IPS DF 4.7 (cell line): ENCODE measurements around the gene EP300.
"Not testable (repeated sequence)": the region's sequence is repeated elsewhere in the genome, so short reads cannot be mapped to it uniquely, and the experiment has no call there.

ENCODE experiments used
- DNase-seq: peaks from one replicate; pipeline ENCODE4 v3.0.0-alpha.2; 2013; ENCODE audit warnings: low spot score; ENCODE audit errors: extremely low read depth

EP300 gene

GRCh38 chr22:41092023-41092817 lies at the start of gene EP300:
TSS of gene EP300 (plus strand) at chr22:41092592. CDS start at chr22:41093005, 413 bp downstream.
- no peak for DNase-seq

- no peak for DNase-seq
These were observed 48.7 kb upstream of the EP300 start for GRCh38 chr22:41043722-41044121.

- not testable (repeated sequence) for DNase-seq
These were observed 46.8 kb upstream of the EP300 start for GRCh38 chr22:41045575-41045974.

- DNase-seq, result no peak
These were observed 44.6 kb upstream of the EP300 start for GRCh38 chr22:41047801-41048211.

- not testable (repeated sequence) for DNase-seq
These were observed 44.0 kb upstream of the EP300 start for GRCh38 chr22:41048345-41048744.

- no peak for DNase-seq
These were observed 43.3 kb upstream of the EP300 start for GRCh38 chr22:41048791-41049717.

GRCh38 chr22:41049795-41050194 lies 42.6 kb upstream of the EP300 start:
- not testable (repeated sequence) for DNase-seq

- DNase-seq, result no peak
These were observed 41.5 kb upstream of the EP300 start for GRCh38 chr22:41050883-41051282.

- no peak for DNase-seq
These were observed 39.5 kb upstream of the EP300 start for GRCh38 chr22:41052661-41053490.

- DNase-seq, result no peak
These were observed 35.3 kb upstream of the EP300 start for GRCh38 chr22:41057076-41057475.

- no peak for DNase-seq
These were observed 30.2 kb upstream of the EP300 start for GRCh38 chr22:41062146-41062545.

GRCh38 chr22:41064326-41064725 lies 28.1 kb upstream of the EP300 start:
- not testable (repeated sequence) for DNase-seq

- DNase-seq, result not testable (repeated sequence)
These were observed 26.1 kb upstream of the EP300 start for GRCh38 chr22:41066341-41066740.

- not testable (repeated sequence) for DNase-seq
These were observed 24.4 kb upstream of the EP300 start for GRCh38 chr22:41067968-41068367.

GRCh38 chr22:41070665-41071331 lies 21.6 kb upstream of the EP300 start:
- no peak for DNase-seq

- no peak for DNase-seq
These were observed 18.3 kb upstream of the EP300 start for GRCh38 chr22:41074061-41074460.

- no peak for DNase-seq
These were observed 17.9 kb upstream of the EP300 start for GRCh38 chr22:41074466-41074865.

- DNase-seq, result no peak
These were observed 17.3 kb upstream of the EP300 start for GRCh38 chr22:41074941-41075710.

- DNase-seq, result no peak
These were observed 16.4 kb upstream of the EP300 start for GRCh38 chr22:41075946-41076345.

GRCh38 chr22:41076857-41077256 lies 15.5 kb upstream of the EP300 start:
- no peak for DNase-seq
